GM23338 (cell line): ENCODE data around the gene KIAA0513. TPM values are rescaled to one million over a fixed set of nuclear protein-coding genes. Genes with fewer than 3 reads are reported as not detected.

Source experiments
- ATAC-seq: fragments of 200-7000 bp; cut with Tn5 transposase; 3 replicates; pipeline ENCODE4 v1.9.1; 2020
- DNase-seq: peaks from one replicate; pipeline ENCODE4 v3.0.0-alpha.2; 2015; ENCODE audit warnings: low spot score
- H2AFZ ChIP-seq: fragments of 200-600 bp; sonication (generic); 2 replicates; pipeline ENCODE4 v1.8.0; 2016; ENCODE audit warnings: antibody characterized with exemption, mild to moderate bottlenecking, moderate library complexity
- H3F3A ChIP-seq: fragments of 200-600 bp; sonication (generic); replicated peaks from 2 replicates; pipeline ENCODE4 v1.8.0; 2017; ENCODE audit warnings: antibody characterized with exemption, mixed run types, low read depth
- H3K27ac ChIP-seq: fragments of 200-600 bp; sonication (generic); 2 replicates; pipeline ENCODE4 v1.6.1; 2016; ENCODE audit warnings: low read depth
- H3K27me3 ChIP-seq: fragments of 200-600 bp; sonication (generic); 2 replicates; pipeline ENCODE4 v1.8.0; 2016; ENCODE audit warnings: mild to moderate bottlenecking, mixed run types, moderate library complexity; ENCODE audit not compliant: insufficient read depth
- H3K36me3 ChIP-seq: fragments of 200-600 bp; sonication (generic); 2 replicates; pipeline ENCODE4 v1.8.0; 2016; ENCODE audit warnings: mild to moderate bottlenecking; ENCODE audit not compliant: insufficient read depth
- H3K4me1 ChIP-seq: fragments of 200-600 bp; sonication (generic); 2 replicates; pipeline ENCODE4 v1.8.0; 2016; ENCODE audit warnings: mild to moderate bottlenecking, moderate library complexity; ENCODE audit not compliant: insufficient read depth
- H3K4me2 ChIP-seq: fragments of 200-600 bp; sonication (generic); 2 replicates; pipeline ENCODE4 v1.7.1; 2017; ENCODE audit warnings: mixed run types
- H3K4me3 ChIP-seq: fragments of 200-600 bp; sonication (generic); 2 replicates; pipeline ENCODE4 v1.6.1; 2016; ENCODE audit warnings: mixed run types
- H3K79me2 ChIP-seq: fragments of 200-600 bp; sonication (generic); replicated peaks from 2 replicates; pipeline ENCODE4 v1.8.0; 2017; ENCODE audit warnings: mild to moderate bottlenecking; ENCODE audit not compliant: insufficient read depth
- H3K9me2 ChIP-seq: fragments of 200-600 bp; sonication (generic); 2 replicates; pipeline ENCODE4 v1.8.0; 2017; ENCODE audit not compliant: insufficient read depth
- H4K20me1 ChIP-seq: fragments of 200-600 bp; sonication (generic); replicated peaks from 2 replicates; pipeline ENCODE4 v1.8.0; 2017; ENCODE audit warnings: mild to moderate bottlenecking; ENCODE audit not compliant: insufficient read depth
- H3K27ac Mint-ChIP-seq: 2 replicates; pipeline ENCODE4 v1.8.0; 2020; ENCODE audit warnings: inconsistent platforms, mild to moderate bottlenecking, moderate library complexity, mixed read lengths
- H3K27me3 Mint-ChIP-seq: 3 replicates; pipeline ENCODE4 v1.8.0; 2022; ENCODE audit warnings: low read depth, mild to moderate bottlenecking, moderate library complexity, mixed read lengths, inconsistent platforms; ENCODE audit not compliant: insufficient read depth, poor library complexity
- H3K36me3 Mint-ChIP-seq: 3 replicates; pipeline ENCODE4 v1.8.0; 2021; ENCODE audit warnings: low read depth, mild to moderate bottlenecking, inconsistent platforms, moderate library complexity, mixed read lengths
- H3K4me1 Mint-ChIP-seq: 3 replicates; pipeline ENCODE4 v1.8.0; 2020; ENCODE audit warnings: mild to moderate bottlenecking, inconsistent platforms, mixed read lengths
- H3K4me3 Mint-ChIP-seq: 3 replicates; pipeline ENCODE4 v1.8.0; 2021; ENCODE audit warnings: moderate library complexity, mild to moderate bottlenecking, inconsistent platforms, mixed read lengths
- H3K9me3 Mint-ChIP-seq: 3 replicates; pipeline ENCODE4 v1.8.0; 2020; ENCODE audit warnings: moderate library complexity, mild to moderate bottlenecking, inconsistent platforms, mixed read lengths
- CREB1 ChIP-seq: fragments of 250-450 bp; sonication (Bioruptor Pico); IDR thresholded peaks from 2 replicates; pipeline ENCODE4 v1.5.0; 2020; ENCODE audit warnings: low read depth, mild to moderate bottlenecking, moderate library complexity
- CTCF ChIP-seq, 2 experiments: fragments of 200-600 bp in 1 of 2; sonication (generic) in 1 of 2; conservative IDR thresholded peaks; 2 replicates each; pipeline versions ENCODE4 v1.5.1 to v1.6.1; 2016 to 2017; ENCODE audit warnings: antibody characterized with exemption in 2 of 2, low read depth in 2 of 2, mild to moderate bottlenecking in 2 of 2, moderate library complexity in 1 of 2
- EZH2phosphoT487 ChIP-seq: fragments of 200-600 bp; sonication (generic); IDR thresholded peaks from one replicate; pipeline ENCODE4 v1.8.1; 2018; ENCODE audit warnings: antibody characterized with exemption; ENCODE audit not compliant: unreplicated experiment
- NANOG ChIP-seq: IDR thresholded peaks from 2 replicates; pipeline ENCODE4 v1.6.1; 2016; ENCODE audit warnings: antibody characterized with exemption, borderline replicate concordance
- POLR2AphosphoS5 ChIP-seq: IDR thresholded peaks from 2 replicates; pipeline ENCODE4 v1.6.1; 2016; ENCODE audit warnings: antibody characterized with exemption, low read depth
- STAT1 ChIP-seq: IDR thresholded peaks from one replicate; pipeline ENCODE4 v1.6.1; 2016; ENCODE audit warnings: antibody characterized with exemption; ENCODE audit not compliant: unreplicated experiment
- ZNF331 ChIP-seq: fragments of 250-450 bp; sonication (Bioruptor Pico); IDR thresholded peaks from 2 replicates; pipeline ENCODE4 v1.5.0; 2020; ENCODE audit warnings: low read depth, mild to moderate bottlenecking, moderate library complexity
- ZNF462 ChIP-seq: fragments of 250-450 bp; sonication (Bioruptor Pico); IDR thresholded peaks from 2 replicates; pipeline ENCODE4 v1.5.0; 2020; ENCODE audit warnings: mild to moderate bottlenecking, moderate library complexity
- polyA plus RNA-seq: library from polyadenylated mRNA; unstranded; fragments of >200 nt; fragmentation: Nextera tagmentation; extraction: Ambion mirVana; gene quantifications from 2 replicates; pipeline ENCODE4 v1.2.1, GENCODE V29; 2016
- total RNA-seq: library from RNA; depleted of rRNA; stranded (reverse); fragments of >200 nt; shearing (Covaris generic); gene quantifications from 2 replicates; pipeline ENCODE4 v1.2.3, GENCODE V29; 2014
- TF ChIP-seq, protein P1 (sequence below): IDR thresholded peaks from one replicate; pipeline ENCODE4 v1.6.1; 2018; ENCODE audit warnings: antibody characterized with exemption; ENCODE audit not compliant: unreplicated experiment

The KIAA0513 gene
- total and polyA plus RNA-seq, 2 experiments from 2014 or later: 2.1 to 8.7 TPM

GRCh38 chr16:84990782-84991181 lies 36.8 kb upstream of the KIAA0513 start:
- peaks cover 6% of the 10 kb centered on the region; the same call in 2 of the 3 replicates for H3K4me1 Mint-ChIP-seq
- Histone ChIP-seq H3K27ac (no peak overlapping the region), H3K36me3 (peaks cover 5% of the 10 kb centered on the region; the same call in 1 of the 2 replicates), H3K4me2 (no peak overlapping the region), H3K9me2 (no peaks in the 10 kb centered on the region), H3K4me3 (no peak overlapping the region), H2AFZ (no peak overlapping the region), H3K27me3 (no peaks in the 10 kb centered on the region), H3F3A (no peaks in the 10 kb centered on the region), H4K20me1 (no peaks in the 10 kb centered on the region; the same call in 1 of the 2 replicates), H3K4me1 (no peaks in the 10 kb centered on the region), H3K79me2 (peaks cover 42% of the 10 kb centered on the region)
- peaks cover 5% of the 10 kb centered on the region for H3K27me3 Mint-ChIP-seq
- TF ChIP-seq NANOG: no peak
- TF ChIP-seq ZNF462 (CRISPR knock-in tag): no peak
- no peak for TF ChIP-seq STAT1
- TF ChIP-seq, protein P1, sequence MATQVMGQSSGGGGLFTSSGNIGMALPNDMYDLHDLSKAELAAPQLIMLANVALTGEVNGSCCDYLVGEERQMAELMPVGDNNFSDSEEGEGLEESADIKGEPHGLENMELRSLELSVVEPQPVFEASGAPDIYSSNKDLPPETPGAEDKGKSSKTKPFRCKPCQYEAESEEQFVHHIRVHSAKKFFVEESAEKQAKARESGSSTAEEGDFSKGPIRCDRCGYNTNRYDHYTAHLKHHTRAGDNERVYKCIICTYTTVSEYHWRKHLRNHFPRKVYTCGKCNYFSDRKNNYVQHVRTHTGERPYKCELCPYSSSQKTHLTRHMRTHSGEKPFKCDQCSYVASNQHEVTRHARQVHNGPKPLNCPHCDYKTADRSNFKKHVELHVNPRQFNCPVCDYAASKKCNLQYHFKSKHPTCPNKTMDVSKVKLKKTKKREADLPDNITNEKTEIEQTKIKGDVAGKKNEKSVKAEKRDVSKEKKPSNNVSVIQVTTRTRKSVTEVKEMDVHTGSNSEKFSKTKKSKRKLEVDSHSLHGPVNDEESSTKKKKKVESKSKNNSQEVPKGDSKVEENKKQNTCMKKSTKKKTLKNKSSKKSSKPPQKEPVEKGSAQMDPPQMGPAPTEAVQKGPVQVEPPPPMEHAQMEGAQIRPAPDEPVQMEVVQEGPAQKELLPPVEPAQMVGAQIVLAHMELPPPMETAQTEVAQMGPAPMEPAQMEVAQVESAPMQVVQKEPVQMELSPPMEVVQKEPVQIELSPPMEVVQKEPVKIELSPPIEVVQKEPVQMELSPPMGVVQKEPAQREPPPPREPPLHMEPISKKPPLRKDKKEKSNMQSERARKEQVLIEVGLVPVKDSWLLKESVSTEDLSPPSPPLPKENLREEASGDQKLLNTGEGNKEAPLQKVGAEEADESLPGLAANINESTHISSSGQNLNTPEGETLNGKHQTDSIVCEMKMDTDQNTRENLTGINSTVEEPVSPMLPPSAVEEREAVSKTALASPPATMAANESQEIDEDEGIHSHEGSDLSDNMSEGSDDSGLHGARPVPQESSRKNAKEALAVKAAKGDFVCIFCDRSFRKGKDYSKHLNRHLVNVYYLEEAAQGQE: no peak
- no peak for TF ChIP-seq CTCF (conservative IDR thresholded peaks at IDR 0.05; ENCODE audit: low read depth in 2 of 2)
- TF ChIP-seq CREB1: no peak
- TF ChIP-seq ZNF331: no peak
- TF ChIP-seq EZH2phosphoT487: no peak
- TF ChIP-seq POLR2AphosphoS5: no peak
- peaks cover 72% of the 10 kb centered on the region for H3K36me3 Mint-ChIP-seq
- peak overlapping the region; percentile 16; the same call in 1 of the 2 replicates for H3K27ac Mint-ChIP-seq
- ATAC-seq (no peak), DNase-seq (no peak)
- no peak overlapping the region for H3K4me3 Mint-ChIP-seq
- no peaks in the 10 kb centered on the region for H3K9me3 Mint-ChIP-seq
